ENCODE data around the gene TBX18.

DNA sequence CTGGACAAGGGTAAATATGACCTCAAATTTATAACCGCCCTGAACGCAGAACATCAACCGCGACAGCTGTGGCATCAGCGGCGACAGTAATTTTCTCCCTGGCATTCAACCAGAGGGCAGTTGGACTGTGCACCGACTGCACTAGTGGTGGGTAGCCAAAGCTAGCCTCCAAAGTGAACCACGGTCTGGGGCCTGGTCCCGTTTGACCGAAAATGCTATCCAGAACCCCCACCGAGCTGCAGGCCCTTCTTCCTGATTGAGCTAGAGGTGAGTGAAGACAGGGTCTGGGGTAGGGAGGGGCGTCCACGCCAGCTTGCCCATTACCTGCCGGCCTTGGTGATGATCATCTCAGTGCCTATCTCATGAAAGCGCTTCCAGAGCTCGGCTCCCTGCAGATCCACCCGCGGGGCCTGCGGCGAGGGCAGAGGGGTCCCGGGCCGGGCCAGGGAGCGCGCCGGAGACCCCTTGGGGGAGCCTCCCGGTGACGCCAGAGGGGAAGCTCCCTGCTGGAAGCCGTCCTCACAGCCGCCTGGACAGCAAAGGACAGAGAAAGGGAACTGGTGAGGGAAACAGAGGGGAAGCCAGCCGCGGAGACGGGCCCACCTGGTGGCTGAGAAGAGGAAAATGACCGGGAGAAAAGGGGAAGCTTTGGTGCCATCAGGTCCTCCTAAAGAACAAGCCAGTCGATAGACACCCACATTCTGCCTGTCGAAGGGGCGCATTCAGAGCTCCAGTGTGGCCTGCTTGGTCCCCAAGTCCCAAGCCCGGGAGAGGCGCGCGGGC is 2.0 kb downstream of the TBX18 start:
- TF ChIP-seq, protein P1, sequence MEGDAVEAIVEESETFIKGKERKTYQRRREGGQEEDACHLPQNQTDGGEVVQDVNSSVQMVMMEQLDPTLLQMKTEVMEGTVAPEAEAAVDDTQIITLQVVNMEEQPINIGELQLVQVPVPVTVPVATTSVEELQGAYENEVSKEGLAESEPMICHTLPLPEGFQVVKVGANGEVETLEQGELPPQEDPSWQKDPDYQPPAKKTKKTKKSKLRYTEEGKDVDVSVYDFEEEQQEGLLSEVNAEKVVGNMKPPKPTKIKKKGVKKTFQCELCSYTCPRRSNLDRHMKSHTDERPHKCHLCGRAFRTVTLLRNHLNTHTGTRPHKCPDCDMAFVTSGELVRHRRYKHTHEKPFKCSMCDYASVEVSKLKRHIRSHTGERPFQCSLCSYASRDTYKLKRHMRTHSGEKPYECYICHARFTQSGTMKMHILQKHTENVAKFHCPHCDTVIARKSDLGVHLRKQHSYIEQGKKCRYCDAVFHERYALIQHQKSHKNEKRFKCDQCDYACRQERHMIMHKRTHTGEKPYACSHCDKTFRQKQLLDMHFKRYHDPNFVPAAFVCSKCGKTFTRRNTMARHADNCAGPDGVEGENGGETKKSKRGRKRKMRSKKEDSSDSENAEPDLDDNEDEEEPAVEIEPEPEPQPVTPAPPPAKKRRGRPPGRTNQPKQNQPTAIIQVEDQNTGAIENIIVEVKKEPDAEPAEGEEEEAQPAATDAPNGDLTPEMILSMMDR (IDR thresholded peaks at IDR 0.05): no peak
- TF ChIP-seq POLR2A (IDR thresholded peaks at IDR 0.05): no peak
- TF ChIP-seq POLR2AphosphoS5 (IDR thresholded peaks at IDR 0.05): no peak

All from breast epithelium (tissue), 3 donors.